Natural killer cell (primary cell): ENCODE data around the gene TBC1D4. TPM values are rescaled to one million over a fixed set of nuclear protein-coding genes. Genes with fewer than 3 reads are reported as not detected.

Experiments used
- ATAC-seq, 3 donors: fragments of 150-1000 bp in 2 of 3; fragments of 200-7000 bp in 1 of 3; cut with Tn5 transposase; 1 replicate in 1 of 3; 2 replicates in 2 of 3; pipeline ENCODE4 v1.10.0; 2021; ENCODE audit warnings: mild to moderate bottlenecking in 2 of 3, moderate library complexity in 2 of 3
- DNase-seq, 2 donors: peaks; one replicate each; pipeline versions ENCODE4 v3.0.0 to v3.0.0-alpha.2; 2013 to 2021; ENCODE audit warnings: mixed read lengths in 1 of 2
- H3K27ac ChIP-seq: one replicate; pipeline ENCODE4 v1.5.1; 2013; ENCODE audit warnings: mild to moderate bottlenecking, low read length
- H3K27me3 ChIP-seq: one replicate; pipeline ENCODE4 v1.6.1; 2013; ENCODE audit warnings: low read length; ENCODE audit not compliant: control insufficient read depth, insufficient read depth
- H3K36me3 ChIP-seq: one replicate; pipeline ENCODE4 v1.6.1; 2013; ENCODE audit warnings: low read length; ENCODE audit not compliant: control insufficient read depth, insufficient read depth
- H3K4me1 ChIP-seq: one replicate; pipeline ENCODE4 v1.6.1; 2013; ENCODE audit warnings: low read length; ENCODE audit not compliant: control insufficient read depth, insufficient read depth
- H3K4me3 ChIP-seq: one replicate; pipeline ENCODE4 v1.5.1; 2013; ENCODE audit warnings: low read length
- H3K9me3 ChIP-seq: one replicate; pipeline ENCODE4 v1.6.1; 2013; ENCODE audit warnings: low read length; ENCODE audit not compliant: control insufficient read depth, insufficient read depth
- H3K27ac Mint-ChIP-seq, 2 donors: one replicate each; pipeline ENCODE4 v1.8.0; 2022; ENCODE audit warnings: mild to moderate bottlenecking in 2 of 2, mixed read lengths in 2 of 2, moderate library complexity in 1 of 2
- H3K27me3 Mint-ChIP-seq, 2 donors: one replicate each; pipeline ENCODE4 v1.8.0; 2022; ENCODE audit warnings: low read depth in 2 of 2, mixed read lengths in 2 of 2
- H3K36me3 Mint-ChIP-seq: one replicate; pipeline ENCODE4 v1.8.0; 2022; ENCODE audit warnings: mixed read lengths
- H3K4me1 Mint-ChIP-seq, 2 donors: one replicate each; pipeline ENCODE4 v1.8.0; 2022; ENCODE audit warnings: mixed read lengths in 2 of 2
- H3K4me3 Mint-ChIP-seq: one replicate; pipeline ENCODE4 v1.8.0; 2022; ENCODE audit warnings: mild to moderate bottlenecking, moderate library complexity, mixed read lengths
- H3K9me3 Mint-ChIP-seq, 2 donors: one replicate each; pipeline ENCODE4 v1.8.0; 2022; ENCODE audit warnings: mixed read lengths in 2 of 2
- WGBS: methylation state at CpG from one replicate; pipeline ENCODE4 v1.1.7; 2013; ENCODE audit warnings: missing lambda C conversion rate; ENCODE audit not compliant: insufficient coverage; 5-methylcytosine and 5-hydroxymethylcytosine counted together
- intact Hi-C: fragments of 100-400 bp; cut with micrococcal nuclease; formaldehyde crosslinking; loops from one replicate; pipeline ENCODE4 v1.14.2; 2022
- total RNA-seq, 4 donors: library from RNA; stranded (reverse); fragments of 120-200 nt in 1 of 4; gene quantifications; one replicate each; pipeline versions ENCODE4 v1.2.3 to v1.2.4, GENCODE V29; 2013 to 2022
- TF ChIP-seq, protein P1 (sequence below): fragments of 200-600 bp; IDR thresholded peaks from one replicate; pipeline ENCODE4 v1.8.0; 2022; ENCODE audit warnings: antibody characterized with exemption

TBC1D4 gene
- total RNA-seq, 3 donors from 2014 or later (not counting 1 experiment from before 2014, with no cell fraction given) = 0.54 to 5.1 (median 3.7) TPM

DNA sequence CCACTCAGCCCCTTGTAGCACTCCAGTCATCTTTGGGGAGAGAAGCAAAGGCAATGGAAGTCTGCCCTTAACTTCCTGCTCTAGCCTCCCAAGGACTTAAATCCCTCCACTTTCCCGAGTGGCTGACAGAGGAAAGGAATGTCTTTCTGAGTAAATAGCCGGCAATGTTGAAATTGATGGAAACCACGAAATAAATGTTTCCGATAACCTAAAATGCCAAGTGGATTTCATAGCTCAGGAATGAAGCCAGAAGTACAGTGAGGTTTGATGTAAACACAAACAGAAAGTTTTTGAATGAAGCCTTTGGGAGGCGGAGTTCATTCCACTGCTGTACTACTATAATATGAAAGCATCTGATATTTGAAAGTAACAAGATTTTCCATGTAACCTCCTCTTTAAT lies 14.0 kb upstream of the TBC1D4 start:
- H3K27ac Mint-ChIP-seq = no peak overlapping the region
- TF ChIP-seq, protein P1, sequence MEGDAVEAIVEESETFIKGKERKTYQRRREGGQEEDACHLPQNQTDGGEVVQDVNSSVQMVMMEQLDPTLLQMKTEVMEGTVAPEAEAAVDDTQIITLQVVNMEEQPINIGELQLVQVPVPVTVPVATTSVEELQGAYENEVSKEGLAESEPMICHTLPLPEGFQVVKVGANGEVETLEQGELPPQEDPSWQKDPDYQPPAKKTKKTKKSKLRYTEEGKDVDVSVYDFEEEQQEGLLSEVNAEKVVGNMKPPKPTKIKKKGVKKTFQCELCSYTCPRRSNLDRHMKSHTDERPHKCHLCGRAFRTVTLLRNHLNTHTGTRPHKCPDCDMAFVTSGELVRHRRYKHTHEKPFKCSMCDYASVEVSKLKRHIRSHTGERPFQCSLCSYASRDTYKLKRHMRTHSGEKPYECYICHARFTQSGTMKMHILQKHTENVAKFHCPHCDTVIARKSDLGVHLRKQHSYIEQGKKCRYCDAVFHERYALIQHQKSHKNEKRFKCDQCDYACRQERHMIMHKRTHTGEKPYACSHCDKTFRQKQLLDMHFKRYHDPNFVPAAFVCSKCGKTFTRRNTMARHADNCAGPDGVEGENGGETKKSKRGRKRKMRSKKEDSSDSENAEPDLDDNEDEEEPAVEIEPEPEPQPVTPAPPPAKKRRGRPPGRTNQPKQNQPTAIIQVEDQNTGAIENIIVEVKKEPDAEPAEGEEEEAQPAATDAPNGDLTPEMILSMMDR = no peak
- H3K4me3 ChIP-seq = no peak overlapping the region
- H3K9me3 ChIP-seq = no peaks in the 10 kb centered on the region
- H3K27me3 Mint-ChIP-seq = peaks cover 0 to 8% of the 10 kb centered on the region in 2 donors
- H3K4me1 Mint-ChIP-seq = peaks cover 0 to 2% of the 10 kb centered on the region in 2 donors
- H3K27ac ChIP-seq = no peak overlapping the region
- H3K4me3 Mint-ChIP-seq = no peak overlapping the region
- 91% methylated on average over 4 of the region's 5 CpGs for WGBS
- H3K27me3 ChIP-seq = no peaks in the 10 kb centered on the region
- no peaks in the 10 kb centered on the region for H3K36me3 ChIP-seq
- ATAC-seq (no peak), DNase-seq (no peak)
- H3K9me3 Mint-ChIP-seq = no peaks in the 10 kb centered on the region
- no peaks in the 10 kb centered on the region for H3K36me3 Mint-ChIP-seq
- H3K4me1 ChIP-seq = no peaks in the 10 kb centered on the region
- intact Hi-C loops = no loop called here

DNA sequence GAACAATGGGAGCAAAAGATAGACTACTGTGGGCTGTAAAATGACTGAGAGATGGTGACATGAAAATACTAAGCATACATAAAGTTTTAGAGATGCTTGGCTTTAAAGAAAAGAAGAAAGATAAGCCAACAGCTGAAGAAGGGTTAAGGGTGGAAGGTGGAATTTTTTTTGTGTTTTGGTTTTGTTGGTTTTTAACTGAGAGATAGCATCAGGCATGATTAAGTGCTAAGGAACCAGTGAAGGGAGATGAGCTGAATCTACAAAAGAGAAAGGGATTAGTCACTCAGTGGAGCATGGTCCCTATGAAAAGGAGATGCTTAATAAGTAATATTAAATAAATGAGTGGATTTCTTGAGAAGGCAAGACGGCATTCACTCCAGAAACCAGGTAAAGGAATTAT lies 12.5 kb upstream of the TBC1D4 start:
- no peak overlapping the region for H3K4me3 ChIP-seq
- peaks cover 6 to 16% of the 10 kb centered on the region in 2 donors for H3K4me1 Mint-ChIP-seq
- no peaks in the 10 kb centered on the region for H3K36me3 Mint-ChIP-seq
- H3K27me3 ChIP-seq = no peaks in the 10 kb centered on the region
- TF ChIP-seq, protein P1 = no peak
- H3K4me3 Mint-ChIP-seq = no peak overlapping the region
- ATAC-seq = no peak
- intact Hi-C loops = no loop called here
- H3K27ac ChIP-seq = no peak overlapping the region
- no peaks in the 10 kb centered on the region for H3K9me3 Mint-ChIP-seq
- no peaks in the 10 kb centered on the region for H3K36me3 ChIP-seq
- H3K9me3 ChIP-seq = no peaks in the 10 kb centered on the region
- peaks cover 0 to 8% of the 10 kb centered on the region in 2 donors for H3K27me3 Mint-ChIP-seq
- 88% methylated on average over 1 of the region's 1 CpG for WGBS
- DNase-seq = no peak
- no peak overlapping the region for H3K27ac Mint-ChIP-seq
- peaks cover 6% of the 10 kb centered on the region for H3K4me1 ChIP-seq

GRCh38 chr13:75493156-75493555 lies 11.2 kb upstream of the TBC1D4 start:
- Mint-ChIP-seq H3K4me3 (no peak overlapping the region), H3K27ac (no peak overlapping the region), H3K27me3 (peaks cover 0 to 3% of the 10 kb centered on the region in 2 donors), H3K9me3 (no peaks in the 10 kb centered on the region), H3K4me1 (peaks cover 10 to 21% of the 10 kb centered on the region in 2 donors), H3K36me3 (no peaks in the 10 kb centered on the region)
- Histone ChIP-seq H3K4me1 (peaks cover 12% of the 10 kb centered on the region), H3K4me3 (no peak overlapping the region), H3K27ac (no peak overlapping the region), H3K9me3 (no peaks in the 10 kb centered on the region), H3K27me3 (no peaks in the 10 kb centered on the region), H3K36me3 (no peaks in the 10 kb centered on the region)
- DNase-seq (no peak), ATAC-seq (no peak)
- TF ChIP-seq, protein P1 = no peak
- intact Hi-C loops = no loop called here

GRCh38 chr13:75492389-75492788 lies 10.4 kb upstream of the TBC1D4 start:
- Mint-ChIP-seq H3K4me1 (peaks cover 10 to 21% of the 10 kb centered on the region in 2 donors), H3K9me3 (no peaks in the 10 kb centered on the region), H3K4me3 (no peak overlapping the region), H3K27ac (no peak overlapping the region), H3K36me3 (no peaks in the 10 kb centered on the region), H3K27me3 (peaks cover 0 to 3% of the 10 kb centered on the region in 2 donors)
- Histone ChIP-seq H3K36me3 (no peaks in the 10 kb centered on the region), H3K4me3 (no peak overlapping the region), H3K4me1 (peaks cover 12% of the 10 kb centered on the region), H3K27me3 (no peaks in the 10 kb centered on the region), H3K9me3 (no peaks in the 10 kb centered on the region), H3K27ac (no peak overlapping the region)
- 93% methylated on average over 4 of the region's 5 CpGs for WGBS
- DNase-seq = no peak
- TF ChIP-seq, protein P1 = no peak
- intact Hi-C loops = no loop called here
- ATAC-seq = no peak
